ENCODE measurements around the gene GNAQ. TPM values are rescaled to one million over a fixed set of nuclear protein-coding genes. Genes with fewer than 3 reads are reported as not detected.
A peak's percentile ranks its signal among the peaks of the same experiment; 100 is the strongest.

Gene GNAQ
- total RNA-seq, 2 donors from 2014 or later: 84.1 to 86.5 TPM

DNA sequence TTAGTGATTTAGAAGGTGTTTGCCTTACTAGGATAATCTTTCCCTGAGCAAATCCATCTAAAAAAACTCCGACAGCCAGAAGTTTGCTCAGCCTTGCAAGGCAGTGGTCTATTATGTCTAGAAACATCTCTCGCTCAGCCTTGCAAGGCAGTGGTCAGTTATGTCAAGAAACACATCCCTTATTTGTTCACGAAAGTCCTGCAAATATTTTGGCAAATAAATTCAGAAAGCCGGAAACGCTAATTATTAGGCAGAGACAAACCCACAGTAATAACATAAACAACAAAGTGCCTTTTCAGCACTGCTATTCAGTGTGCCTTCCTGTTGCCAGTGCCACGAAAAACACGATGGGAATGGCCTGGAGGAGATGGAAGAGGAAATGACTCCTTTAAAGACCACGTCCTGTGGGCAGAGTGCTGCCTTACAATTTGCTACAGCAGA, 184.5 kb downstream of the GNAQ start:
- no peak for DNase-seq
- no peak for ATAC-seq
- intact Hi-C loops (cut with DNase I, micrococcal nuclease): loop anchor here in 1 of 2 donors (10.0 kb wide), 1 partner anchor 188 kb away; the partner anchor contains the start of gene GNAQ

DNA sequence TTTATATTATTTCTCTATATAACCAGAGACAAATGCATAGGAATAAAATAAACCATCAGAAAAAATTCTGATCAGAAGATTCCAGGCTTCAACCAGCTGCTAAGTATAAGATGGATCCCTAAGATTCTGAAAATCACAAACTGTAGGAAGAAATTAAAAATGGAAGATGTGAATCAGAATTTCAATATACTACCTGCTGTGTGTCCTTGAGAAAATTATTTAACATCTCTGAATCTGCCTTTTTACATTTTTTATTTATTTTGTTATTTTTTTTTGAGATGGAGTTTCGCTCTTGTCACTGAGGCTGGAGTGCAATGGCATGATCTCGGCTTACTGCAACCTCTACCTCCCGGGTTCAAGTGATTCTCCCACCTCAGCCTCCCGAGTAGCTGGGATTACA, 187.2 kb downstream of the GNAQ start:
- intact Hi-C loops (cut with DNase I, micrococcal nuclease): loop anchor here in 1 of 2 donors (10.0 kb wide), 1 partner anchor 190 kb away; the partner anchor contains the start of gene GNAQ
- DNase-seq (no peak), ATAC-seq (no peak)

- DNase-seq: no peak
- ATAC-seq: no peak
- intact Hi-C loops (cut with DNase I, micrococcal nuclease): loop anchor here in 1 of 2 donors (10.0 kb wide), 1 partner anchor 191 kb away; the partner anchor contains the start of gene GNAQ
These were observed 187.8 kb downstream of the GNAQ start for GRCh38 chr9:77843871-77844155.

GRCh38 chr9:77843076-77843870, 188.3 kb downstream of the GNAQ start:
- ATAC-seq (no peak), DNase-seq (no peak)
- intact Hi-C loops (cut with DNase I, micrococcal nuclease): loop anchor here in 1 of 2 donors (10.0 kb wide), 1 partner anchor 192 kb away; the partner anchor contains the start of gene GNAQ

DNA sequence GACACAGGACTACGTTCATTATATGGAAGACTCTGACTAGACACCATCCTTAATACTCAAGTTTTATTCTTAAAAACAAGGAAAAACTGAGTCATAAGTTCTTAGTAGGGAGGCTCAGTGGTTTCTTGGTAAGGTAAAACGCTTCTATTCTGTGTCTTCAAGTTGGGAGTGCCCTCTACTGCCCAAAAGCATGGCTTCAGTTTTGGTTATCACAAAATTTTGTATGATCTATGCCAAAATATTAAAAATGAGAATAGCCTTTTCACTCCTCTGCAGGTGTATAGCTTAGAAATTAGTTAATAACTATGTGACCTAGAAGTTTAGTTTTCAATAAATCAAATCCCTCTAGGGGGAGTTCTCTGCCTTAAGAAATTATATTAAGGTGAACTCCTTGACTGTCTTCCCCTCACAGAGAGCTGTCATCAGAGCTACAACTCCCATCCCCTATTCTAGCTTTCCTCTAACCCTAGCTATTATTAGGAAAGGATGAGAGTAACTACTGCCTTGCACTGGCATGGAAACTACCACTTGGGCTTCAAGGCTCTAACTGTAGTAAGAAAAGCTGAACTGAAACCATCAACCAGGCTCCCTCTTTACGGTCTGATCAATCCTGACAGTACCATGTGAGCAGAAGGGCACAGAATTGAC, 189.7 kb downstream of the GNAQ start:
- peak; percentile 19 for ATAC-seq
- intact Hi-C loops (cut with DNase I, micrococcal nuclease): loop anchor here in 1 of 2 donors (10.0 kb wide), 1 partner anchor 193 kb away; the partner anchor contains the start of gene GNAQ
- DNase-seq: no peak

GRCh38 chr9:77839459-77840140, 192.0 kb downstream of the GNAQ start:
- intact Hi-C loops (cut with DNase I, micrococcal nuclease): loop anchor here in 1 of 2 donors (10.0 kb wide), 1 partner anchor 195 kb away; the partner anchor contains the start of gene GNAQ
- DNase-seq: no peak

GRCh38 chr9:77838986-77839385, 192.6 kb downstream of the GNAQ start:
- ATAC-seq (no peak), DNase-seq (no peak)
- intact Hi-C loops (cut with DNase I, micrococcal nuclease): no loop called here

More at GRCh38 chr9:77839459-77840140, 192.0 kb downstream of the GNAQ start:
- ATAC-seq: peak; percentile 82

DNA sequence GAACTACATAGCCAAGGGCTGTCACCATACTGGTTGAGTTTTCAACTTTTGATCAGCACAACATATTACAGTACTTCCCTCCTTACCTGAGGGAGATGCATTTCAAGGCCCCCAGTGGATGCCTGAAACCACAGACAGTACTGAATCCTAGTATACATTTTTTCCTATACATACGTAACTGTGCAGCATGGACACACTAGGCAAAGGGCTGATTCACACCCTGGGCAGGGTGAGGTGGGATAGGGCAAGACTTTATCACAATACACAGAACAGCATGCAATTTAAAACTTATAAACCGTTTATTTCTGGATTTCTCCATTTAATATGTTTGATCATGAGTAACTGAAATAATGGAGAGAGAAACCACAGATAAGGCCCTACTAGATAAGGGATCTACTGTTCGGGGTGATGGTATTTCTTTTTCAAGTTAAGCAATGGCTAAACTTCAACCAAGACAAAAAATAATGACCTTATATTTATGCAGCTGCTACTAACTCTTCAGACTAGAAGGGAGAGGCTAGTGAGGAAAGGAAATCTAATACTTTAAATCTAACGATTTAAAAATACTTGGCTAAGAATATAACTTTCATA, 196.6 kb downstream of the GNAQ start:
- DNase-seq (no peak), ATAC-seq (peak; percentile 61)
- intact Hi-C loops (cut with DNase I, micrococcal nuclease): no loop called here

GRCh38 chr9:77833561-77834429, 197.8 kb downstream of the GNAQ start:
- ATAC-seq (peak; percentile 54), DNase-seq (no peak)
- intact Hi-C loops (cut with DNase I, micrococcal nuclease): no loop called here

- intact Hi-C loops (cut with DNase I, micrococcal nuclease): no loop called here
- ATAC-seq (no peak), DNase-seq (no peak)
These were observed 199.0 kb downstream of the GNAQ start for GRCh38 chr9:77832639-77833038.

DNA sequence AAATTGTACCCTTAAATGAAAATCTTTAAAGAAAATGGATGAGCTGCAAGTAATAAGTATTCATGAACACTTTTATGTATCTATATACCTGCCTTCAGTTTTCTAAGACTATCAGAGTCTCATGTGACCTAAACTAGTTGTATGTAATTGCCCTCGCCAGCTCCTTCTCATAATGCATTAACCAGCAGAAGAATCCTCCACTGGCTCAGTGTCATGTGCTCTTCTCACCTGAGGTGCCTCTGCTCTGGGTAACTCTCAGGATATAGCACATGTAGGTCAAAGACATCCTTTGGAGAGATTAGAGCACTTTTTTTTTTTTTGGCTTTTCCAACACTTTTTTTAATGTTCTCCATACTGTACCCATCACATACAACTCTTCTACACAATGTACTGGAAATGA, 199.8 kb downstream of the GNAQ start:
- DNase-seq (no peak), ATAC-seq (no peak)
- intact Hi-C loops (cut with DNase I, micrococcal nuclease): no loop called here

- no peak for ATAC-seq
- intact Hi-C loops (cut with DNase I, micrococcal nuclease): no loop called here
- no peak for DNase-seq
These were observed 200.9 kb downstream of the GNAQ start for GRCh38 chr9:77830618-77831285.

GRCh38 chr9:77829420-77829819, 202.2 kb downstream of the GNAQ start:
- DNase-seq (no peak), ATAC-seq (no peak)
- intact Hi-C loops (cut with DNase I, micrococcal nuclease): no loop called here

DNA sequence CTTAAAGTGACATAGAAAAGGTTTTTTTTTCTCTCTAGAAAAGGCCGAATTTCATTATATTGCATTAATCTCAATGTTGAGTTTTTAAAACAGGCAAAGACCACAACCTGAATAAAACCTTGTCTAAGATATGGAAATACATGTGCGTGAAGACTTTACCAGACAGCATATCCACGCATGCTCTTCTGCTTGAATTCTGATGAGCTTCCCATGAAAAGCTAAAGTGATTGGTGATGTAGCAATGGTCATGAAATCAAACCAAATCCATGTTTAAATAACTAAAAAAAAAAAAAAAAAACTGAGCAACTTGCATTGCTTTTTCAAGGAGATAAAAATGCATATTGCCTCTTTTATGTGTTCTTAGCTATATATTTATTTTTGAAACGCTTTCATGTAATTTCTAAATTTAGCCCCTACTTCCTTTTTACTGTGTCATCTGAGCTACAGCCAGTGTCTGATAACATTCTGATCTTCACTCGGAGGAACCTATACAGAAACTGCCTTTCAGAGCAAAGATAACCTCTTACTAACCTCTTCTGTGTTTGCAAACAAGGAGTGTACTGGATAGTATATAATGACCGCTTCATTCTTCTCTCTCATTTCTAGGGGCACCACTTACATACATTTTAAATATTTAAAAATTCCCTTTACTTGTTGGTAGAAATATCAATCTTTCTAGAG, 204.4 kb downstream of the GNAQ start:
- DNase-seq (no peak), ATAC-seq (peak; percentile 79)
- intact Hi-C loops (cut with DNase I, micrococcal nuclease): no loop called here

- DNase-seq (no peak), ATAC-seq (peak; percentile 5)
- intact Hi-C loops (cut with DNase I, micrococcal nuclease): no loop called here
These were observed 205.0 kb downstream of the GNAQ start for GRCh38 chr9:77826621-77827020.

DNA sequence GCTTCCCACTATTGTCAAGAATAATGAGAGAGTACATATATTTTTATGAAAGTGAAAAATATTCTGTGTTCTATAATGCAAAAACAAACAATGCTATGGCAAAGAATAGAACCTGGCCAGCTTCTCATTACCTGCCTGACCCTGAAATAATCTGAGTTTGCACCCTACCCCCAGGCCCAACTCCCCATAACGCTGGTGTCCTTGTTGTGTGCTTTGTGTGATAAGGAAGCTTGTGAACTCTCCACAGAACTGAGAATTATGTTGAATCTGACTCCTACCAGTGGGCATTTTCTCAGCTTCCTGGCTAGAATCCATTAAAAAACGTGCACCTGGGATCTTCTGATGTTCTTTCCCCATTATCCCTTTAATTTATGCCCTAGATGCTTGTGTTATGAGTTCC, 205.5 kb downstream of the GNAQ start:
- ATAC-seq (no peak), DNase-seq (no peak)
- intact Hi-C loops (cut with DNase I, micrococcal nuclease): no loop called here

DNA sequence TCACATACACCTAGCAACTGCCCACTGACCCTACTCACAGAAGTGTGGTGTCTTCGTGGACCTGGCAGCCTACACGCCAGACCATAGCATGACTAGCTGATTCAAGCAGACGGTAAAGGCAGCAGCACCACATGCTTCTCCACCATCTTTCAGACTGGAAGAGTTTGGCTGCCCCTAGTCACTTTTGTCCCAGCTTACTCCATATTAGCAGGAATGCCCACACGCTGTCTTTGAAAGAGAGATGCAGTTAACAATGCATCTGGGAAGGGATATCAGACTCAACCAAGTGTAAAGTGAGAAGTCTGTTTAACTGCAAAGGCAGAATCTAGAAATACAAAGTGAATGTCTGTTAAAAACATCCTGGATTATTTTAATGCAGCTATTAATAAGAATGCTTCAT, 206.2 kb downstream of the GNAQ start:
- ATAC-seq (no peak), DNase-seq (no peak)
- intact Hi-C loops (cut with DNase I, micrococcal nuclease): no loop called here
